NK-92 (cell line): ENCODE results near the gene LMNA.

Source experiments
- DNase-seq: peaks from one replicate; lab custom pipeline; 2025; ENCODE audit not compliant: unreplicated experiment; lab: John Stamatoyannopoulos, UW

LMNA gene

DNA sequence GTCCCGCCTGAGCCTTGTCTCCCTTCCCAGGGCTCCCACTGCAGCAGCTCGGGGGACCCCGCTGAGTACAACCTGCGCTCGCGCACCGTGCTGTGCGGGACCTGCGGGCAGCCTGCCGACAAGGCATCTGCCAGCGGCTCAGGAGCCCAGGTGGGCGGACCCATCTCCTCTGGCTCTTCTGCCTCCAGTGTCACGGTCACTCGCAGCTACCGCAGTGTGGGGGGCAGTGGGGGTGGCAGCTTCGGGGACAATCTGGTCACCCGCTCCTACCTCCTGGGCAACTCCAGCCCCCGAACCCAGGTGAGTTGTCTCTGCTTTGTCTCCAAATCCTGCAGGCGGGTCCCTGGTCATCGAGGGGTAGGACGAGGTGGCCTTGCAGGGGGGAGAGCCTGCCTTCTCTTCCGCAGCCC, 24.0 kb downstream of the LMNA start:
- DNase-seq: no peak

DNA sequence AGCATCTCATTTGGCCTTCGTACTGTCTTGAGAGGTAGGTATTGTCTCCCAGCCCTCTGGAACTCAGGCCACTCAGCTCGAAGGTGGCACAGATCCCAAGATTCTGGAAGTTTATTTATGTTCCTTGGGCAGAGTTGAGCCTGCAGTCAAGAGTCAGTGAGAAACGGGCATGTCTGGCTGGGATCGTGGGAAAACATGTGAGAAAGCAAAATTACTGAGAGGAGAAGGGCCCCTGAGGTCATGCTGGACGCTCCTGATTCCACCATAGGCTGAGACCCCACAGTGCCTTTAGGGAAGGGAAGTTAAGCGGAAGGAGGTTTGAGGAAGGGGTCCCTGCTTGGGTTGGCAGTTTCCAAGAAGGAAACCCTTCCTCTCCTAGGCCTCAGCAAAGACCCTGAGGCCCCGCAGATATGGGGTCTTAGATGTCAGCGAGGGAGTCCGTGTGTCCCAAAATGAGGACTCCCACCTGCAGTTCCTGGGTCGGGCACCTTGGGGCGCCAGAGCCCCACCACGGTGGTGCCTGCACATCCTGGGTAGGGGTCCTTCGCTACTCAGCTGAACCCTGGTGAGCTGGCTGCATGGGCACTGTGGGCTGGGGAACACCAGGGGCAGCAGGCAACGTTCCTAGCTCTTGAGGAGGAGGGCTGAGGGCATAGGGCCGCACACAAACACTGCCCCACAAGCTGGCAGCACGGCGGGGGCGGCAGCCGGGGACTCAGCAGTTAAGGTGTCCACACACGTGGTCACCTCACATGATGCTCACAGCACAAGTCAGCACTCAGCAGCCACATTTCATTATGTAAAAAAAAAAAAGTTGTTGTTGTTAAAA, 26.6 kb downstream of the LMNA start:
- DNase-seq: no peak

- no peak for DNase-seq
Measured at GRCh38 chr1:156143765-156144489, 29.4 kb downstream of the LMNA start.

- no peak for DNase-seq
Measured at GRCh38 chr1:156144742-156145141, 30.2 kb downstream of the LMNA start.

DNA sequence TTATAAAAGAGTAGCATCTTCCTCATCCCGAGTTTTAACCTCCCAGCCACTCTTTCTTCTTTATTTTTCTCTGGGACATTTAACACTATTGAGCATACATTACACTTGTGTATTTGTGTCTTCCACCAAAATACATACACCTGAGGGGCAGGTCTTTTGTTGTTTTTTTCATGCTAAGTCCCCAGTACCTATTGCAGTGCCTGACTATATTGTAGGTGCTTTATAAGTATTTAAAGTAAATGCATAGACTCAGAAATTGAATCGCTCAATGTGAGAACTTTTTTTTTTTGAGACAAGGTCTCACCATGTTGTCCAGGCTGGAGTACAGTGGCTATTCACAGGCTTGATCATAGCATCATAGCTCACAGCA, 31.1 kb downstream of the LMNA start:
- DNase-seq: no peak

- DNase-seq: no peak
Measured at GRCh38 chr1:156146020-156146768, 31.7 kb downstream of the LMNA start.

GRCh38 chr1:156146769-156147405, 32.4 kb downstream of the LMNA start:
- DNase-seq: no peak

DNA sequence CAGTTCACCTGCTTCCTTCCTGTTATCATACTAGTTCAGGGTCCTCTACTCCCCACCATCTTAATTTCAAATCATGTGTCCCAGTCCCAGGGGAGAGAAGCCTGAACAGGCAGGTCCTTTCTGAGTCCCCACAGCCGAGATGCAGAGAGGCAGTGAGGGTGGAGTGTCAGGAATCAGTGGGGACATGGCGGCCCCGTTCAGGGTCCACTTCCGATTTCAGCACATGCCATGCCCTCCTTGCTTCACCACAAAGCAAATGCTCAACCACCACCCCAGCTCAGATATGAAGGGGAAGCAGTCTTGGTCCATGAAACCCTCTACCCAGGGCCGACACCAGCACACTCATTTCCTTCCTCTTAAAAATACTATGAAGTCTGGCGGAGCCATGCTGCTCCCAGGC, 33.7 kb downstream of the LMNA start:
- no peak for DNase-seq

DNA sequence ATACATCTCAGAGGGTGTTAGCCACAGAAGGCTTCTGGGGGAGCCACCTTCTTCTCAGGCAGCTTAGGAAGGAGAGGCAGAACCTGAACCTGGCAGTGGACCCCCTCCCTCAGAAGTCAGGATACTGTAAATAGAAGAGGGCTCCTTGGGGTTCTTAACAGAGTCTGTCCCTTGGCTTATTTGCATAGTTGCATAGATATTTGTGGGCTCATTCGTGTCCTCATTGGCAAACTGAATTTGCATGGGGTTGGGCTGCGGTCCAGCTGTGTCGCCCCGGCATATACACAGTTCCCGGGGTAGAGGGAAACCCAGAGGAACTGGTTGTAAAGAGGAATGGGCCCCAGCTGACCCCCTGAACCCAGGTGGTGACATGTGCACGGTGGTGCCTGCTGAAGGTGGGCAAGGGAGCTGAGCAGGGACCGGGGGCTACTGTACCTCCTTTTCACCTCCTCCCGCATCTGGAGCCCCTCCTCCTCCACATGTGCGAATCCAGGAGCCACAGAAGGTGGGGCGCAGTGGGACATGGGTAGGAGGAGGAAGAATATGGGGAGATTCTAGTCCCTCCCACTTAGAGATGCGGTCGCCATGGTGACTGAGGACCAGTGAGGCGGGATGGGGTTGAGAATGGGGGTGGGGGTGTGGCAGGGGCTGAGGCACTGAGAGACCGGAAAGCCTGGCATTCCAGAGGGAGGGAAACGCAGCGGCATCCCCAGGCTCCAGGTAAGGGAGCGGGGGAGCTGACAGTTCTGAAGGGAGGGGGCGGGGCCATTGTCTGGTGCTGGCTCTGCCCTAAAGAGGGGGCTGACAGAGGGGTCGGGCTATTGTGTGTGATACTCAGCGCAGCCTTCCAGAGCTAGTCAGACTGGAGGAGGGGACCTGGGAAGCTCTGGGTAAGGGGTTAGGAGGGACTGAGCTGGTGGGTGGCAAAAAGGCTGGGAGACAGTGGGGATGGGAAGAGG, 35.1 kb downstream of the LMNA start:
- no peak for DNase-seq

- no peak for DNase-seq
Measured at GRCh38 chr1:156150333-156151011, 36.0 kb downstream of the LMNA start.

DNA sequence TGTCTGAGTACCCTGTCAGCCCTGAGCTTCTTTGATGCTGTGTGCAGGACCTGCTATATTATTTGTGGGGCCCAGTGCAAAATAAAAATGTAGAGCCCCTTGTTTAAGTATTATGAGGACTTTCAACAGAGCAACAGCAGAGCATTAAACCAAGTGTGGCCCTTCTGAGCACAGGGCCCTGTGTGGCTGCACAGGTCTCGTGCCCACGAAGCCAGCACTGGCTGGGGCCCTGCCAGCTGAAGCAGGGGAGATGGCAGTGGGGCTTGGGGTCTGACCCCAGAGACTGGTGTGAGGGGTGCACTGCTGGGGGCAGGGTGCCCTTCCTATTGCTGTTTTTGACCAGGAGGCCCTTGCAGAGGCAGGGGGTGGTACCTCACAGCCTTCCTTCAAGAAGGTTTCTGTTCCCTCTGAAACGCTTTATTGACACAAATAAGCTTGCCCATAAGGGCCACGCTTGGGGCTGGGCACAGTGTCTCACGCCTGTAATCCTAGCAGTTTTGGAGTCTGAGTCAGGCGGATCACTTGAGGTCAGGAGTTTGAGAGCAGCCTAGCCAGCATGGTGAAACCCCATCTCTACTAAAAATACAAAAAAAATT, 36.7 kb downstream of the LMNA start:
- DNase-seq: no peak

GRCh38 chr1:156152628-156153027, 38.1 kb downstream of the LMNA start:
- no peak for DNase-seq

DNA sequence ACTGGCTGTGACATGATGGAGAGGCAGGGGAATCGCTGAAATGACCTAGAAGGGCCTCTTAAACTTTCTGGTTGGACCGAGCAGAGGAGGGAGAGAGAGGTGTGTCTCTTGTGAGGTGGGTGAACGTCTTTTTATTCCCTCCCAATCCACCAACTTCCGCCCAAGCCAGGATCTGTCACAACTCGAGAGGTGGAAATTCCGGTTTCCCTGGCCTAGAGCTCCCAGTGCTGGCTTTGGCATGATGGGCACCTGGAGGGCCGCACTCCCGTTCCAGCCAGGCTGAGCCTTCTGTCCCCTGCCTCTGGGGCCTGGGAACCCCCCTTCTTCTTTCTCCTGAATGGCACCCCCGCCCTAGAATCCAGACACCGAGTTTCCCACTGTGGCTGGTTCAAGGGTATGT, 38.9 kb downstream of the LMNA start, which contains the start of gene SEMA4A:
Gene SEMA4A, plus strand, starts transcription at position 224 of the 400 bp plus-strand sequence. CDS start 994 bp downstream, outside the sequence.
- no peak for DNase-seq

- DNase-seq: no peak
Measured at GRCh38 chr1:156154317-156154749, 39.8 kb downstream of the LMNA start.

DNA sequence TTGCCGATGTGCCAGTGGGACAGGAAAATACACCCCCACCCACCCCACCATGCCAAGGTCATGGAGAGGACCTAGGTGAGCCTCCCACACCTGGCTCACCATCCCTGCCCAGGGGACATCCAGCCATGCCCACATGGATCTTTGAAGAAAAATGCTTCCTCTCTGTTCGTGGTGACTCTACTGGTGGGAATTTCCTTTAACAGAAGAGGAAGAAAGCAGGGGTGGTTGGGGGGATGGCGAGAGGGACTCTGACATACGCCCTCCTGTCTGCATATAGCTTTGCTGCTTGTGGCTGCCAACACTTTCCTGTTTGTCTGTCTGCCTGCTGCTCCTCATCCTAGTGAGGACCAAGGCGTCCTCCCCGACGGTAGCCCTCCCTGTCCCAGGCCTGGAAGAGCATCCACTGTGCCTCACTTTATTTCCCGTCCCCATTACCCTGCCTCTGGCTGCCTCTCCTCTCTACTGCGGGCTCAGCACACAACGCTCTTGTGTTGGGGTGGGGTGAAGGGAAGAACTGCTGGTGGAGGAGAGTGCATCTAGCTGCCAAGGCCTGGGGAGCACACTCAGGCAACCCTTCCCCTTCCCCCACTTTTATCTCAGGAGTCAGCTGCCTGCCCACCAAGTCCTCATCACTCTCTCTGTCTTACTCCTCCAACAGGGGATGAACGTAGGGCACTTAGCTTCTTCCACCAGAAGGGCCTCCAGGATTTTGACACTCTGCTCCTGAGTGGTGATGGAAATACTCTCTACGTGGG, 41.4 kb downstream of the LMNA start:
- DNase-seq: no peak

DNA sequence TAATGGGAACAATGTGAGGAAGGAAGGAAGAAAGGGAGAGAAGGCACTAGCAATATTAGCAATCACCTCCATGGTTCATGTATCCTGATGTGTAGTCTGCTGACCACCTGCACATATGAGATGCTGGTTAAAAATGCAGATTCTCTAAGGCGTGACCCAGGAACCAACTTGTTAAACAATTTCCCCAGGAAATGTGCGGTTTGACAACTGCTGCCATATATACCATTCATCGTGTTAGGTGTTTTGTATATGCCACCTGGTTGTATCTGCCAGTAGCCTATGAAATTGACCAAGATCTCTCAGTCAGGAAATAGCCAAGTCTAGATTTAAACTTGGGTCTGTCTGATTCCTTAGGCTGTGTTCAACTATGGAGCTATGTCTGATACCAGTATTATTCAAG, 43.0 kb downstream of the LMNA start:
- DNase-seq: no peak

DNA sequence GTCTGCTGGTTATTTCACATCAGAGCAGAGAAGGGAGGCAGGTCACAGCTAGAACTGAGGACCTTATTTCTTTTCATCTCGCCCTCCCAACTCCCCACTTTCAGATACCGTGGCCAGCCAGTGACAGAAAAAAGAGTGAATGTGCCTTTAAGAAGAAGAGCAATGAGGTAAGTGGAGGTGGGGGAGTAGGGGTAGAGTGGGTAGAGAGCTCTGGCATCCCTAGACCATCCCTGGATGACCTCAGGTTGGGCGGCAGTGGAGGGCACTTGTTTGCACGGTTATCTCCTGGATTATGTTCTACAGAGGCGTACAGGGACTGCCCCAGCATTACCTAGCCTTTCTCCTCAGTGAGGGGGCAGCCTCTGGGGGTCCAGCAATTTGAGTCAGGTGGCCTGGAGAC, 43.5 kb downstream of the LMNA start:
- no peak for DNase-seq

- no peak for DNase-seq
Measured at GRCh38 chr1:156160000-156160742, 45.7 kb downstream of the LMNA start.
